K562 (cell line): ENCODE results near the gene SAMD4A. TPM values are rescaled to one million over a fixed set of nuclear protein-coding genes. Genes with fewer than 3 reads are reported as not detected.

Experiments
- ATAC-seq: fragments of 200-7000 bp; cut with Tn5 transposase; 3 replicates; pipeline ENCODE4 v1.9.1; 2020; ENCODE audit warnings: moderate library complexity
- BruUV-seq: library from RNA; stranded (reverse); fragments of 400-500 nt; replicated peaks from 2 replicates; lab custom pipeline; 2021; lab: Mats Ljungman, UMichigan
- CTCF ChIA-PET: fragments of 300-600 bp; formaldehyde crosslinking; extraction: SDS; loops from one replicate; lab custom pipeline; 2021; ENCODE audit warnings: low intra/inter-chr PET ratio; lab: Yijun Ruan, JAX
- POLR2A ChIA-PET: fragments of 300-600, 350-650 bp; sonication (Branson Sonifier 250); formaldehyde crosslinking; extraction: SDS; loops from one replicate; lab custom pipeline; 2021; ENCODE audit warnings: antibody characterized with exemption, inconsistent platforms; lab: Yijun Ruan, JAX
- DNase-seq, 4 experiments: peaks; one replicate each; pipeline versions ENCODE4 v3.0.0 to v3.0.0-alpha.2; 2011 to 2018; ENCODE audit warnings: low spot score in 3 of 4, mixed read lengths in 3 of 4; ENCODE audit errors: extremely low read depth in 1 of 4
- FAIRE-seq: peaks from 2 replicates; lab custom pipeline; 2011; peaks lifted over from hg19 to GRCh38; lab: Jason Lieb, UNC
- H2AFZ ChIP-seq: 2 replicates; pipeline ENCODE4 v1.6.0; 2011; ENCODE audit warnings: low read depth, low read length, control low read depth, inconsistent platforms
- H3K27ac ChIP-seq: fragments of 200-600 bp; 3 replicates; pipeline ENCODE4 v1.8.0; 2011; ENCODE audit warnings: low read depth, mild to moderate bottlenecking, control low read depth, inconsistent platforms, low read length, moderate library complexity, mixed read lengths; ENCODE audit errors: extremely low read depth
- H3K27me3 ChIP-seq, 2 experiments: fragments of 300-600 bp in 1 of 2; 2 replicates in 1 of 2; 3 replicates in 1 of 2; pipeline versions ENCODE4 v1.6.0 to v1.8.0; 2011; ENCODE audit warnings: inconsistent platforms in 2 of 2, low read length in 2 of 2, mild to moderate bottlenecking in 1 of 2, mixed read lengths in 1 of 2, moderate library complexity in 1 of 2; ENCODE audit not compliant: control insufficient read depth in 2 of 2, insufficient read depth in 2 of 2
- H3K36me3 ChIP-seq: fragments of 300-600 bp; 3 replicates; pipeline ENCODE4 v1.8.0; 2011; ENCODE audit warnings: mild to moderate bottlenecking, low read length, inconsistent platforms; ENCODE audit not compliant: control insufficient read depth, insufficient read depth
- H3K4me1 ChIP-seq, 2 experiments: fragments of 200-600 bp in 1 of 2; replicated peaks in 1 of 2; 2 replicates in 1 of 2; 3 replicates in 1 of 2; pipeline versions ENCODE4 v1.5.1 to v1.8.0; 2011; ENCODE audit warnings: inconsistent platforms in 2 of 2, low read length in 2 of 2, mild to moderate bottlenecking in 1 of 2, mixed read lengths in 1 of 2, moderate library complexity in 1 of 2; ENCODE audit not compliant: control insufficient read depth in 2 of 2, insufficient read depth in 2 of 2
- H3K4me2 ChIP-seq: 2 replicates; pipeline ENCODE4 v1.6.1; 2011; ENCODE audit warnings: low read length, control low read depth, inconsistent platforms, mixed read lengths; ENCODE audit not compliant: insufficient read depth
- H3K4me3 ChIP-seq: fragments of 200-600 bp; sonication (generic), shearing (Covaris generic); 2 replicates; pipeline ENCODE4 v1.5.1; 2016; ENCODE audit warnings: control low read depth, inconsistent platforms
- H3K79me2 ChIP-seq: fragments of 200-600 bp; 3 replicates; pipeline ENCODE4 v1.8.0; 2011; ENCODE audit warnings: low read length, inconsistent platforms; ENCODE audit not compliant: control insufficient read depth, insufficient read depth
- H3K9ac ChIP-seq, 2 experiments: 2 replicates each; pipeline versions ENCODE4 v1.6.0 to v1.6.1; 2011; ENCODE audit warnings: low read depth in 2 of 2, low read length in 2 of 2, control low read depth in 1 of 2, inconsistent platforms in 1 of 2, mild to moderate bottlenecking in 1 of 2, mixed read lengths in 1 of 2; ENCODE audit not compliant: insufficient read depth in 1 of 2
- H3K9me1 ChIP-seq: one replicate; pipeline ENCODE4 v1.6.0; 2011; ENCODE audit warnings: inconsistent platforms, mild to moderate bottlenecking, low read length, moderate library complexity; ENCODE audit not compliant: control insufficient read depth, insufficient read depth
- H3K9me3 ChIP-seq: replicated peaks from 2 replicates; pipeline ENCODE4 v1.5.1; 2011; ENCODE audit warnings: low read depth, low read length, inconsistent platforms; ENCODE audit not compliant: control insufficient read depth, insufficient read depth
- H4K20me1 ChIP-seq: replicated peaks from 2 replicates; pipeline ENCODE4 v1.6.1; 2011; ENCODE audit warnings: low read length, inconsistent platforms, mixed read lengths; ENCODE audit not compliant: control insufficient read depth, insufficient read depth
- ARID3B ChIP-seq: fragments of 250-450 bp; sonication (Bioruptor Pico); IDR thresholded peaks from 2 replicates; pipeline ENCODE4 v1.4.0; 2020; ENCODE audit warnings: borderline replicate concordance
- BCL6 ChIP-seq: fragments of 250-450 bp; sonication (Bioruptor Pico); IDR thresholded peaks from 2 replicates; pipeline ENCODE4 v1.4.0; 2020
- MCM5 ChIP-seq: fragments of 450-650 bp; IDR thresholded peaks from 2 replicates; pipeline ENCODE4 v1.6.1; 2016; ENCODE audit warnings: low read depth
- NFE2 ChIP-seq: IDR thresholded peaks from 2 replicates; pipeline ENCODE4 v1.6.1; 2014; ENCODE audit warnings: antibody characterized with exemption, low read depth
- ZNF12 ChIP-seq: sonication (generic); formaldehyde crosslinking; IDR thresholded peaks from 2 replicates; pipeline ENCODE4 v1.4.0; 2020; ENCODE audit warnings: mild to moderate bottlenecking, missing genetic modification reagents
- ZNF551 ChIP-seq: fragments of 250-450 bp; sonication (Bioruptor Pico); IDR thresholded peaks from 2 replicates; pipeline ENCODE4 v1.5.0; 2021; ENCODE audit warnings: mild to moderate bottlenecking, moderate library complexity
- ZNF77 ChIP-seq: fragments of 250-450 bp; sonication (Bioruptor Pico); IDR thresholded peaks from 2 replicates; pipeline ENCODE4 v1.5.0; 2020
- WGBS: fragments of 100-300 bp; shearing (Covaris generic); methylation state at CpG from one replicate; pipeline ENCODE4 v1.1.6; 2016; ENCODE audit warnings: low coverage, mixed read lengths; ENCODE audit not compliant: insufficient coverage; ENCODE audit errors: missing lambda C conversion rate; 5-methylcytosine and 5-hydroxymethylcytosine counted together
- in situ Hi-C: fragments of 300-500 bp; cut with MboI; formaldehyde crosslinking; loops from 4 replicates; pipeline ENCODE4 v1.15.0; 2018; ENCODE audit warnings: inconsistent platforms, mixed read lengths
- intact Hi-C: fragments of 100-400 bp; cut with micrococcal nuclease; formaldehyde crosslinking; loops from 2 replicates; pipeline ENCODE4 v1.14.2; 2022
- polyA plus RNA-seq, 8 experiments: library from polyadenylated mRNA; depleted of rRNA in 4 of 8; stranded (reverse) in 5 of 8; unstranded in 3 of 8; fragments of >200 nt; fragmentation: Nextera tagmentation in 2 of 8; fragmentation: Illumina TruSeq in 1 of 8; extraction: Ambion mirVana in 2 of 8; extraction: Trizol in 1 of 8; gene quantifications; 2 replicates each; pipeline versions ENCODE4 v1.2.1 to v1.2.3, GENCODE V29; 2011 to 2014; ENCODE audit warnings: inconsistent platforms in 1 of 8, missing spikeins in 1 of 8
- total RNA-seq, 7 experiments: library from RNA; depleted of rRNA in 6 of 7; stranded (reverse); fragments of >200 nt in 6 of 7; fragmentation: Illumina TruSeq in 2 of 7; extraction: Trizol in 2 of 7; gene quantifications; 2 replicates each; pipeline versions ENCODE4 v1.2.1 to v1.2.3, GENCODE V29; 2011 to 2021; ENCODE audit warnings: low replicate concordance in 1 of 7
- TF ChIP-seq, protein P1 (sequence below): fragments of 250-450 bp; sonication (Bioruptor Pico); IDR thresholded peaks from 2 replicates; pipeline ENCODE4 v1.8.0; 2022; ENCODE audit warnings: inconsistent platforms, mild to moderate bottlenecking, moderate library complexity, borderline replicate concordance

Gene SAMD4A
- total and polyA plus RNA-seq, 9 of the 15 experiments (the other 6 are each of a cell fraction or from before 2014, with no cell fraction given): 0.66 to 6.8 (median 3.3) TPM

DNA sequence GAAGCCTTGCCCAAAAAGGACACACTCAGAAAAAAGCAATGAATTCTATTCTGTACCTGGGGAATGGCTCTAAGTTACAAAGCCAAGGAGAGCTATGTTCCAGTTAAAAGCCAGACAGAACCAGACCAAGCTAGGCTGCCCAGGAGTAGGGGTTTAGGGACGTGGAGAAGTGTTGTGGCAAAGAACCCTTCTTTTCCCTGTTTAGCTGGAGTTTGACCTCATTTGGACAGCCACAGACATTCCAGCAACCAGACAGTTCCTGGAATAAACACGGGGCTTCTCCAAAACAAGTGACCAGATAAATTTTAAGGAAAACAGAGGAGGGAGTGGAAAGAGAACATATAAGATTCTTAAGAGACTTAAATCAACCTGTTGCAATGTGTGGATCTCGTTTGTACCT, 273.4 kb downstream of the SAMD4A start:
- Histone ChIP-seq H3K9me1 (no peaks in the 10 kb centered on the region), H3K36me3 (no peaks in the 10 kb centered on the region)
- TF ChIP-seq ZNF12 (CRISPR knock-in tag): no peak
- TF ChIP-seq ZNF77 (CRISPR knock-in tag): no peak
- no peak for TF ChIP-seq ZNF551
- TF ChIP-seq NFE2: no peak
- no peak for TF ChIP-seq ARID3B (CRISPR knock-in tag)
- no peak for TF ChIP-seq BCL6
- TF ChIP-seq MCM5: no peak
- TF ChIP-seq, protein P1, sequence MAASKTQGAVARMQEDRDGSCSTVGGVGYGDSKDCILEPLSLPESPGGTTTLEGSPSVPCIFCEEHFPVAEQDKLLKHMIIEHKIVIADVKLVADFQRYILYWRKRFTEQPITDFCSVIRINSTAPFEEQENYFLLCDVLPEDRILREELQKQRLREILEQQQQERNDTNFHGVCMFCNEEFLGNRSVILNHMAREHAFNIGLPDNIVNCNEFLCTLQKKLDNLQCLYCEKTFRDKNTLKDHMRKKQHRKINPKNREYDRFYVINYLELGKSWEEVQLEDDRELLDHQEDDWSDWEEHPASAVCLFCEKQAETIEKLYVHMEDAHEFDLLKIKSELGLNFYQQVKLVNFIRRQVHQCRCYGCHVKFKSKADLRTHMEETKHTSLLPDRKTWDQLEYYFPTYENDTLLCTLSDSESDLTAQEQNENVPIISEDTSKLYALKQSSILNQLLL: no peak
- TF ChIP-seq, all 486 proteins: peak for 0
- H3K4me1 ChIP-seq: no peaks in the 10 kb centered on the region; a peak in 1 of 5 replicates
- no peak overlapping the region for H3K4me2 ChIP-seq
- 10% methylated on average over 3 of the region's 3 CpGs for WGBS
- H3K4me3 ChIP-seq: no peak overlapping the region
- in situ Hi-C loops (no loop called here), intact Hi-C loops (no loop called here)
- CTCF ChIA-PET: interaction anchor here (0.7 kb wide), 1 partner anchor 331 kb away, joined by 4 read pairs; the partner anchor contains the start of gene CGRRF1
- H3K79me2 ChIP-seq: no peaks in the 10 kb centered on the region
- H4K20me1 ChIP-seq: no peaks in the 10 kb centered on the region
- POLR2A ChIA-PET: interaction anchor here (0.9 kb wide), 1 partner anchor 19 kb away, joined by 3 read pairs; no protein-coding TSS in a partner anchor
- no peak overlapping the region for H3K27ac ChIP-seq
- no peak overlapping the region for H3K9ac ChIP-seq
- no peaks in the 10 kb centered on the region for H3K9me3 ChIP-seq
- no peak overlapping the region for H2AFZ ChIP-seq
- peaks cover 0 to 2% of the 10 kb centered on the region in 2 experiments; a peak in 1 of 5 replicates for H3K27me3 ChIP-seq
- no peak for FAIRE-seq
- no peak for ATAC-seq
- DNase-seq: no peak
- BruUV-seq: no TSS peak
